Measurements from ENCODE around the gene SIMC1.

Gene SIMC1

GRCh38 chr5:176368726-176369125 is 130.5 kb downstream of the SIMC1 start:
- ATAC-seq = no peak
- TF ChIP-seq PATZ1 (CRISPR knock-in tag; IDR thresholded peaks at IDR 0.05; ENCODE audit: borderline replicate concordance) (no peak), CREB5 (CRISPR knock-in tag; IDR thresholded peaks at IDR 0.05; ENCODE audit: low read depth) (no peak), CSDC2 (CRISPR knock-in tag; IDR thresholded peaks at IDR 0.05) (no peak), ZFP30 (CRISPR knock-in tag; IDR thresholded peaks at IDR 0.05) (no peak), ISL1 (CRISPR knock-in tag; IDR thresholded peaks at IDR 0.05) (no peak), TSHZ2 (CRISPR knock-in tag; IDR thresholded peaks at IDR 0.05) (no peak), PPARA (CRISPR knock-in tag; IDR thresholded peaks at IDR 0.05; ENCODE audit: borderline replicate concordance) (no peak), ZC3H10 (CRISPR knock-in tag; IDR thresholded peaks at IDR 0.05) (no peak), TOX (CRISPR knock-in tag; IDR thresholded peaks at IDR 0.05; ENCODE audit: borderline replicate concordance) (no peak), ZNF565 (CRISPR knock-in tag; conservative IDR thresholded peaks at IDR 0.05; ENCODE audit: low read depth) (no peak), CSRNP3 (CRISPR knock-in tag; IDR thresholded peaks at IDR 0.05) (no peak), TCF4 (CRISPR knock-in tag; IDR thresholded peaks at IDR 0.05; ENCODE audit: borderline replicate concordance) (no peak), SNAI2 (CRISPR knock-in tag; IDR thresholded peaks at IDR 0.05) (no peak), OSR1 (CRISPR knock-in tag; IDR thresholded peaks at IDR 0.05) (no peak), ARNTL (CRISPR knock-in tag; IDR thresholded peaks at IDR 0.05; ENCODE audit: borderline replicate concordance, low read depth) (no peak), ESRRG (CRISPR knock-in tag; IDR thresholded peaks at IDR 0.05) (no peak), ZNF8 (CRISPR knock-in tag; IDR thresholded peaks at IDR 0.05) (no peak), RARB (CRISPR knock-in tag; IDR thresholded peaks at IDR 0.05) (no peak), POU6F1 (CRISPR knock-in tag; IDR thresholded peaks at IDR 0.05; ENCODE audit: borderline replicate concordance, low read depth) (no peak)

- TF ChIP-seq ISL1 (CRISPR knock-in tag; IDR thresholded peaks at IDR 0.05) = no peak
- TF ChIP-seq ZNF8 (CRISPR knock-in tag; IDR thresholded peaks at IDR 0.05) = no peak
- TF ChIP-seq TOX (CRISPR knock-in tag; IDR thresholded peaks at IDR 0.05; ENCODE audit: borderline replicate concordance) = no peak
- no peak for TF ChIP-seq POU6F1 (CRISPR knock-in tag; IDR thresholded peaks at IDR 0.05; ENCODE audit: borderline replicate concordance, low read depth)
- TF ChIP-seq SNAI2 (CRISPR knock-in tag; IDR thresholded peaks at IDR 0.05) = no peak
- no peak for TF ChIP-seq TCF4 (CRISPR knock-in tag; IDR thresholded peaks at IDR 0.05; ENCODE audit: borderline replicate concordance)
- TF ChIP-seq PATZ1 (CRISPR knock-in tag; IDR thresholded peaks at IDR 0.05; ENCODE audit: borderline replicate concordance) = no peak
- TF ChIP-seq CREB5 (CRISPR knock-in tag; IDR thresholded peaks at IDR 0.05; ENCODE audit: low read depth) = no peak
- no peak for TF ChIP-seq OSR1 (CRISPR knock-in tag; IDR thresholded peaks at IDR 0.05)
- ATAC-seq = no peak
These were observed 131.9 kb downstream of the SIMC1 start for GRCh38 chr5:176369934-176370711.
